AG10803 (cell line): Measurements from ENCODE around the gene LEPR.
"Not testable (repeated sequence)": the region's sequence is repeated elsewhere in the genome, so short reads cannot be mapped to it uniquely, and the experiment has no call there.

Source experiments
- DNase-seq: peaks from one replicate; pipeline ENCODE4 v3.0.0; 2010; ENCODE audit warnings: low read depth
- H3K4me3 ChIP-seq: 2 replicates; pipeline ENCODE4 v1.5.1; 2011; ENCODE audit warnings: mild to moderate bottlenecking, low read length, control low read depth
- CTCF ChIP-seq: conservative IDR thresholded peaks from 2 replicates; pipeline ENCODE4 v1.5.1; 2011; ENCODE audit warnings: mild to moderate bottlenecking, low read length, control low read depth, inconsistent platforms

LEPR gene

GRCh38 chr1:65444128-65444640 is 23.7 kb downstream of the LEPR start:
- no peak for TF ChIP-seq CTCF
- DNase-seq = no peak
- no peak overlapping the region for H3K4me3 ChIP-seq

GRCh38 chr1:65445837-65446236 is 25.4 kb downstream of the LEPR start:
- H3K4me3 ChIP-seq = no peak overlapping the region
- DNase-seq = no peak
- TF ChIP-seq CTCF = no peak

- no peak overlapping the region for H3K4me3 ChIP-seq
- no peak for DNase-seq
- no peak for TF ChIP-seq CTCF
Observed at GRCh38 chr1:65449214-65449823, 28.9 kb downstream of the LEPR start.

- DNase-seq, H3K4me3 ChIP-seq: not testable (repeated sequence)
Observed at GRCh38 chr1:65455678-65456077, 35.2 kb downstream of the LEPR start.

- TF ChIP-seq CTCF = no peak
- no peak for DNase-seq
Observed at GRCh38 chr1:65456481-65456880, 36.0 kb downstream of the LEPR start.

GRCh38 chr1:65457868-65458267 is 37.4 kb downstream of the LEPR start:
- DNase-seq = no peak
- no peak overlapping the region for H3K4me3 ChIP-seq
- TF ChIP-seq CTCF = no peak

More at GRCh38 chr1:65456481-65456880, 36.0 kb downstream of the LEPR start:
- no peak overlapping the region for H3K4me3 ChIP-seq

- no peak overlapping the region for H3K4me3 ChIP-seq
- no peak for TF ChIP-seq CTCF
- peak; percentile 57 for DNase-seq
Observed at GRCh38 chr1:65458730-65459396, 38.4 kb downstream of the LEPR start.
